Activated CD8-positive, alpha-beta memory T cell treated with anti-CD3 and anti-CD28 coated beads, Interleukin-2, amount 50 U/mL, for 1 hour (primary cell): ENCODE measurements around the gene DPP9.
"Not testable (repeated sequence)": the region's sequence is repeated elsewhere in the genome, so short reads cannot be mapped to it uniquely, and the experiment has no call there.

ENCODE experiments used
- DNase-seq: peaks from one replicate; pipeline ENCODE4 v3.0.0-alpha.2; 2020; ENCODE audit errors: extremely low read depth

DPP9 gene

GRCh38 chr19:4740092-4740491 lies 16.4 kb upstream of the DPP9 start:
- DNase-seq = no peak

- DNase-seq = no peak
Observed at GRCh38 chr19:4738734-4739133, 15.1 kb upstream of the DPP9 start.

GRCh38 chr19:4737955-4738600 lies 14.4 kb upstream of the DPP9 start:
- DNase-seq = no peak

- DNase-seq = no peak
Observed at GRCh38 chr19:4733755-4734345, 10.2 kb upstream of the DPP9 start.

GRCh38 chr19:4732680-4733114 lies 9.1 kb upstream of the DPP9 start:
- DNase-seq = no peak

GRCh38 chr19:4730740-4731171 lies 7.1 kb upstream of the DPP9 start:
- DNase-seq = no peak

- no peak for DNase-seq
Observed at GRCh38 chr19:4728871-4729270, 5.2 kb upstream of the DPP9 start.

GRCh38 chr19:4722671-4723594 lies 709 bp downstream of the DPP9 start:
- no peak for DNase-seq

- DNase-seq = no peak
Observed at GRCh38 chr19:4721196-4721595, 2.4 kb downstream of the DPP9 start.

- DNase-seq = no peak
Observed at GRCh38 chr19:4720037-4720700, 3.5 kb downstream of the DPP9 start.

- DNase-seq = no peak
Observed at GRCh38 chr19:4719499-4719866, 4.2 kb downstream of the DPP9 start.

GRCh38 chr19:4717966-4718701 lies 5.5 kb downstream of the DPP9 start:
- DNase-seq = no peak

- DNase-seq = no peak
Observed at GRCh38 chr19:4717191-4717965, 6.3 kb downstream of the DPP9 start.

GRCh38 chr19:4715529-4716221 lies 8.0 kb downstream of the DPP9 start:
- DNase-seq = no peak

GRCh38 chr19:4715178-4715528 lies 8.5 kb downstream of the DPP9 start:
- not testable (repeated sequence) for DNase-seq

- DNase-seq = no peak
Observed at GRCh38 chr19:4714016-4714415, 9.6 kb downstream of the DPP9 start.

- no peak for DNase-seq
Observed at GRCh38 chr19:4713384-4713951, 10.2 kb downstream of the DPP9 start.

GRCh38 chr19:4712771-4713170 lies 10.9 kb downstream of the DPP9 start:
- DNase-seq = no peak

GRCh38 chr19:4711211-4711610 lies 12.4 kb downstream of the DPP9 start:
- DNase-seq = no peak

GRCh38 chr19:4710281-4710600 lies 13.4 kb downstream of the DPP9 start:
- no peak for DNase-seq
